DOHH2 (cell line): ENCODE measurements around the gene LIPG.

ENCODE experiments used
- H3F3A ChIP-seq: fragments of 200-600 bp; sonication (generic), shearing (Covaris generic); 2 replicates; pipeline ENCODE4 v1.6.0; 2016; ENCODE audit warnings: antibody characterized with exemption, mild to moderate bottlenecking; ENCODE audit not compliant: control insufficient read depth, insufficient read depth
- H3K27ac ChIP-seq: fragments of 200-600 bp; sonication (generic); 2 replicates; pipeline ENCODE4 v1.5.1; 2014; ENCODE audit warnings: low read depth, mild to moderate bottlenecking, low read length, moderate library complexity
- H3K27me3 ChIP-seq: fragments of 200-600 bp; sonication (generic); 2 replicates; pipeline ENCODE4 v1.6.1; 2014; ENCODE audit warnings: mild to moderate bottlenecking, low read length, mixed read lengths; ENCODE audit not compliant: control insufficient read depth
- H3K36me3 ChIP-seq: fragments of 200-600 bp; sonication (generic); 2 replicates; pipeline ENCODE4 v1.6.1; 2014; ENCODE audit warnings: mild to moderate bottlenecking, low read length, moderate library complexity, mixed read lengths; ENCODE audit not compliant: control insufficient read depth
- H3K4me1 ChIP-seq: fragments of 200-600 bp; sonication (generic); 2 replicates; pipeline ENCODE4 v1.6.1; 2014; ENCODE audit warnings: mild to moderate bottlenecking, low read length, mixed read lengths; ENCODE audit not compliant: control insufficient read depth
- H3K4me2 ChIP-seq: fragments of 200-600 bp; sonication (generic); 2 replicates; pipeline ENCODE4 v1.6.0; 2014; ENCODE audit warnings: mild to moderate bottlenecking, low read length, moderate library complexity
- H3K4me3 ChIP-seq: fragments of 200-600 bp; sonication (generic); 2 replicates; pipeline ENCODE4 v1.5.1; 2014; ENCODE audit warnings: mild to moderate bottlenecking, low read length, mixed read lengths
- H3K79me2 ChIP-seq: fragments of 200-600 bp; sonication (generic); 2 replicates; pipeline ENCODE4 v1.6.1; 2014; ENCODE audit warnings: mild to moderate bottlenecking, low read length, mixed read lengths; ENCODE audit not compliant: control insufficient read depth
- H3K9me2 ChIP-seq: fragments of 200-600 bp; sonication (generic); replicated peaks from 2 replicates; pipeline ENCODE4 v1.6.1; 2014; ENCODE audit warnings: mild to moderate bottlenecking, low read length, mixed read lengths; ENCODE audit not compliant: control insufficient read depth
- H3K9me3 ChIP-seq: fragments of 200-600 bp; sonication (generic); 2 replicates; pipeline ENCODE4 v1.6.1; 2014; ENCODE audit warnings: antibody characterized with exemption, low read length, mixed read lengths; ENCODE audit not compliant: control insufficient read depth, insufficient read depth
- H4K20me1 ChIP-seq: fragments of 200-600 bp; sonication (generic); 2 replicates; pipeline ENCODE4 v1.6.0; 2014; ENCODE audit warnings: low read depth, mild to moderate bottlenecking, antibody characterized with exemption, low read length, moderate library complexity; ENCODE audit not compliant: control insufficient read depth, insufficient read depth
- EZH2phosphoT487 ChIP-seq: fragments of 200-600 bp; sonication (generic); IDR thresholded peaks from 2 replicates; pipeline ENCODE4 v1.6.1; 2017; ENCODE audit warnings: borderline replicate concordance, mild to moderate bottlenecking, antibody characterized with exemption, low read length, moderate library complexity, mixed read lengths
- TF ChIP-seq, protein P1 (sequence below): fragments of 200-600 bp; sonication (generic); IDR thresholded peaks from one replicate; pipeline ENCODE4 v1.5.1; 2014; ENCODE audit warnings: antibody characterized with exemption, mild to moderate bottlenecking, low read depth, low read length; ENCODE audit not compliant: poor library complexity, severe bottlenecking

Gene LIPG

GRCh38 chr18:49562481-49563129 lies 748 bp downstream of the LIPG start:
- Histone ChIP-seq H3K4me2 (no peak overlapping the region), H3K4me1 (no peaks in the 10 kb centered on the region), H3K36me3 (no peaks in the 10 kb centered on the region), H3K4me3 (no peak overlapping the region), H4K20me1 (no peaks in the 10 kb centered on the region), H3K27ac (no peak overlapping the region), H3K27me3 (peaks cover 23% of the 10 kb centered on the region), H3K9me2 (no peaks in the 10 kb centered on the region), H3F3A (no peaks in the 10 kb centered on the region), H3K9me3 (no peaks in the 10 kb centered on the region), H3K79me2 (no peaks in the 10 kb centered on the region)
- TF ChIP-seq, protein P1, sequence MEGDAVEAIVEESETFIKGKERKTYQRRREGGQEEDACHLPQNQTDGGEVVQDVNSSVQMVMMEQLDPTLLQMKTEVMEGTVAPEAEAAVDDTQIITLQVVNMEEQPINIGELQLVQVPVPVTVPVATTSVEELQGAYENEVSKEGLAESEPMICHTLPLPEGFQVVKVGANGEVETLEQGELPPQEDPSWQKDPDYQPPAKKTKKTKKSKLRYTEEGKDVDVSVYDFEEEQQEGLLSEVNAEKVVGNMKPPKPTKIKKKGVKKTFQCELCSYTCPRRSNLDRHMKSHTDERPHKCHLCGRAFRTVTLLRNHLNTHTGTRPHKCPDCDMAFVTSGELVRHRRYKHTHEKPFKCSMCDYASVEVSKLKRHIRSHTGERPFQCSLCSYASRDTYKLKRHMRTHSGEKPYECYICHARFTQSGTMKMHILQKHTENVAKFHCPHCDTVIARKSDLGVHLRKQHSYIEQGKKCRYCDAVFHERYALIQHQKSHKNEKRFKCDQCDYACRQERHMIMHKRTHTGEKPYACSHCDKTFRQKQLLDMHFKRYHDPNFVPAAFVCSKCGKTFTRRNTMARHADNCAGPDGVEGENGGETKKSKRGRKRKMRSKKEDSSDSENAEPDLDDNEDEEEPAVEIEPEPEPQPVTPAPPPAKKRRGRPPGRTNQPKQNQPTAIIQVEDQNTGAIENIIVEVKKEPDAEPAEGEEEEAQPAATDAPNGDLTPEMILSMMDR = no peak
- TF ChIP-seq EZH2phosphoT487 = no peak

- Histone ChIP-seq H3K9me2 (no peaks in the 10 kb centered on the region), H3K4me1 (no peaks in the 10 kb centered on the region), H3K9me3 (no peaks in the 10 kb centered on the region), H4K20me1 (no peaks in the 10 kb centered on the region), H3F3A (no peaks in the 10 kb centered on the region), H3K4me2 (no peak overlapping the region), H3K4me3 (no peak overlapping the region), H3K79me2 (no peaks in the 10 kb centered on the region), H3K27me3 (peaks cover 23% of the 10 kb centered on the region), H3K27ac (no peak overlapping the region), H3K36me3 (no peaks in the 10 kb centered on the region)
- TF ChIP-seq EZH2phosphoT487 = no peak
- TF ChIP-seq, protein P1 = no peak
These were observed 1.3 kb downstream of the LIPG start for GRCh38 chr18:49563130-49563540.

- Histone ChIP-seq H3K79me2 (no peaks in the 10 kb centered on the region), H3K27me3 (peaks cover 21% of the 10 kb centered on the region), H3K9me2 (no peaks in the 10 kb centered on the region), H3K36me3 (no peaks in the 10 kb centered on the region), H3K9me3 (no peaks in the 10 kb centered on the region), H3K4me3 (no peak overlapping the region), H3K27ac (no peak overlapping the region), H3F3A (no peaks in the 10 kb centered on the region), H3K4me2 (no peak overlapping the region), H3K4me1 (no peaks in the 10 kb centered on the region), H4K20me1 (no peaks in the 10 kb centered on the region)
- TF ChIP-seq, protein P1 = no peak
- TF ChIP-seq EZH2phosphoT487 = no peak
These were observed 2.1 kb downstream of the LIPG start for GRCh38 chr18:49563701-49564517.
